H54 (cell line): ENCODE results near the gene MYL7.

Experiments
- DNase-seq: peaks from one replicate; pipeline ENCODE4 v3.0.0; 2011; ENCODE audit warnings: low spot score, mixed read lengths; ENCODE audit not compliant: insufficient read length
- FAIRE-seq: peaks from 3 replicates; lab custom pipeline; 2011; peaks lifted over from hg19 to GRCh38; lab: Jason Lieb, UNC
- POLR2A ChIP-seq: IDR thresholded peaks from 2 replicates; pipeline ENCODE4 v1.6.1; 2011; ENCODE audit warnings: low read depth, mild to moderate bottlenecking, low read length

Gene MYL7

GRCh38 chr7:44102846-44103565 is 38.1 kb downstream of the MYL7 start:
- FAIRE-seq (no peak), DNase-seq (no peak)
- TF ChIP-seq POLR2A: no peak

DNA sequence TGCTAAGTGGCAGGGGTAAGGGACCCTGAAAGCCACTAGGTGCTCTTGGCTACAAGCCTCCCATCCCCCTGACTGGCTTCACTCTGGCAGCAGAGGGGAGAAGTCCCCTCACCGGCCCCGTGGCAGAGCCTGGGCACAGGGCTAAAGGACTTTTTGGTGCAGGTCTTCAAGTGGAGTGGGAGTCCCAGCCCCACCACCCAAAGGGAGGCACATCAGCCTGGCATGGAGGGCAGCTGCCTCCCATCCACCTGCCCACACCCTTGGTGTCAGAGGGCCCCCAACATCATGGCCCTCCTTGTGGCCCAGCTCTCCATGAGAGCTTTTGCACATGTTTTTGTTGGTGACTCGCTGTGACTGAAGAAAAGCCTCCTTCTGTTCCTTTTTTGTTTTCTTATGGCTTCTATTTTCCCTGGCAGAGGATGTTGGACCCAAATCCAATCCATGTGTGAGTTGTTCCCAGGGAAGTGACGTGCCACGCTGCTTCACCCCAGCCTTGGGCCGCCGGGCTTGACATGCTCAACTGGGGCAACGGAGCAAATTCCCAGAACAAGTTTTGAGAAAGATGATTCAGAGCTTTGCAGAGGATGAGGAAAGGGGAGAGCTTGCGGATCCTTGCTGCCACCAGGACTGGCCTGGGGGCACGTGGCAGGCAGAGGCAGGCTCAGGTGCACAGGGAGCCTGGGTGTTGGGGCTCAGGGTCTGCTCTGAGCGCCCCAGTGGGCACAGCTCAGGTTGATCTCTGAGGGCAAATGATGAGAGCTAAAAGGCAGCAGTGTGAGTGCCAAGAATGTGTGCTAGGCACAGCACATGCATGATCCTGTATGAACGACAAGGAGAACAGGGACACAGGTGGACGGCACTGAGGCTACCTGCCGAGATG is 38.9 kb downstream of the MYL7 start:
- DNase-seq: peak; percentile 87
- FAIRE-seq: no peak
- no peak for TF ChIP-seq POLR2A

GRCh38 chr7:44101303-44101965 is 39.7 kb downstream of the MYL7 start:
- no peak for DNase-seq
- TF ChIP-seq POLR2A: no peak

GRCh38 chr7:44100458-44101302 is 40.5 kb downstream of the MYL7 start:
- TF ChIP-seq POLR2A: no peak
- FAIRE-seq: no peak
- DNase-seq: no peak

More at GRCh38 chr7:44101303-44101965, 39.7 kb downstream of the MYL7 start:
- no peak for FAIRE-seq

GRCh38 chr7:44099669-44100068 is 41.5 kb downstream of the MYL7 start:
- TF ChIP-seq POLR2A: no peak
- DNase-seq (no peak), FAIRE-seq (no peak)

- no peak for DNase-seq
- no peak for TF ChIP-seq POLR2A
- FAIRE-seq: no peak
Observed at GRCh38 chr7:44098092-44099068, 42.8 kb downstream of the MYL7 start.

- no peak for TF ChIP-seq POLR2A
- DNase-seq (no peak), FAIRE-seq (no peak)
Observed at GRCh38 chr7:44097064-44097932, 43.8 kb downstream of the MYL7 start.

DNA sequence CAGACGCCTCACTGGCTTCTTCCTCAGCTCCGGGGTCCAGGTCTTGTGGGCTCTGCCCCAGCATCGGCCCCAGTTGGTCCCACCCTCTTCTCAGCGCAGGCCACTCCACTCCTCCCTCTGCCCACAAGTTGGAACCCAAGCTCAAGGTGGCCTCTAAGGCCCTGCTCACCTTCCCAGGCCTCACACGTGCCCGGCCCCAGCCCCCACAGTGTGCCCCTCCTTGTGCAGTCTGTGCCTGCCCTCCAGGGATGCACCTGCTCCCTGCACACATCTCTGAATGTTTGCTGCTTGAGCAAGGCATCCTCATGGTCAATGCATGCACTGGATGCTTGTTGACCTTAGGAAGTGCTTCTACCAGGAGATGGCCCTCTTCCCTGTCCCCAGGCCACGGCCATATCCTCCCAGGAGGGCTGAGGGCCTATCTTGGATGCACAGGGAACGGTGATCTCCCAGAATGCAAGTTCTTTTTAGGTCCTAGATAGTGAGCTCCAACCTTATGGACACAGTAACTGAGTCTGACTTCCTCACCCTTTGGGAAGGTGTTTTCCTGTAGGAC is 44.7 kb downstream of the MYL7 start:
- TF ChIP-seq POLR2A: no peak
- FAIRE-seq (no peak), DNase-seq (no peak)

DNA sequence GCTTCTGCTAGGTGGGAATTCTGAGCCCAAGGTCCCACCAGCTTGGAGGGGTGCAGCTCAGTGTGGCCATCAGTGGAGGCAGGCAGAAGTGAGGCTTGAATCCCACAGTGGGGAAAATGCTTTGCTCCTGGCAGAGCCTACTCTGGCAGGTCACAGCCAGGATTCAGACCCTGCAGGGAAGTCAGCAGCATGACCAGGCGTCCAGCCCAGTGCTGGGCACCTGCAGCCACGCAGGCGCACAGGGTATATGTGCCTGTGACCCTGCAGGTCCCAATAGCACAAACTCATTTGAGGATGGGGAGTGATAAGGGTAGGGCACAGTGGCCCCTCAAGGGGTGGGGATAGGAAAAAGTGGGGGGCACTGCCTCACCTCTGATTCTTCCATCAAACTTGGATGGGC is 45.4 kb downstream of the MYL7 start:
- TF ChIP-seq POLR2A: no peak
- DNase-seq (no peak), FAIRE-seq (no peak)

- TF ChIP-seq POLR2A: no peak
- FAIRE-seq (no peak), DNase-seq (no peak)
Observed at GRCh38 chr7:44094883-44095592, 46.1 kb downstream of the MYL7 start.
